Measurements from ENCODE around the gene GALNT9. TPM values are rescaled to one million over a fixed set of nuclear protein-coding genes. Genes with fewer than 3 reads are reported as not detected.

The GALNT9 gene
- total RNA-seq, 1 experiment from 2014 or later, result 2.6 TPM

DNA sequence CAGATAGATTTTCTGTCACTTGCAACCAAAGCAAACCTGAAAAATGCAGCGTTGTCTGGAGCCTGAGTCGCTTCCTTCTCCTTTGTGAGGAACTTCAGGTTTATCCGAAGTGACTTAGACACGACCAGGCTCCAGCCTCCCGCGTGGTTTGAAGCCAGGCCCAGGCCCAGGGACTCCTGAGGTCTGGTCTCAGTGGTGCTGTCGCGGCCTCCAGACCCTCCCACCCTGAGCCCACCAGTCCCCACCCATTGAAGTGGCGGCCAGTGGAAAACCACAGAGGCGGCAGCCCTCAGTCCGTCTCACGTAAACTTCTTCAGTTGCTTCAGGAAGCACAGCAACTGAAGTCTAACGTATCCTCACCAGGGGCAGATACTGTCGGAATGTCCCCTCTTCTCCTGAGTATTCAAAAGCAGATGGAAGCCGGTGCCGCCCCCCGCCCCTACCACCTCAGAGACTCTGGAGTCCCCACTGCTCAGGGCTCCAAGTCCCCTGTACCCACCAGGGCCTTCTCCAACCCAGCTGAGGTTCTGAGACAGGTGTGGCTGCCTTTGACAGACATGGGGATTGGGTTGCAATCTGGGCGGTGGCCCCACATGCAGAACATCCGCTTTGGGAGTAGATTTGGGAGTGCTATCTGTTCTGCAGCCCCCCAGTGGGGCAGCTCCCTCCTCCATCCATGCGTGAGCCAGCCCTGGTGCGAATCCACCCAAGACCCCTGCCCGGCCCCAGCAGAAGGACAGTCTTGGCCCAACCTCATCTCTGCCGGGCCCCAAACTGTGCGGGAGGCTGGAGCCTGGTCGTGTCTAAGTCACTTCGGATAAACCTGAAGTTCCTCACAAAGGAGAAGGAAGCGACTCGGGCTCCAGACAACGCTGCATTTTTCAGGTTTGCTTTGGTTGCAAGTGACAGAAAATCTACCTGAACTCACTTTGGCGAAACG is 26.6 kb upstream of the GALNT9 start (continued):
- TF ChIP-seq RAD21 (IDR thresholded peaks at IDR 0.05; ENCODE audit: low read depth), result no peak
- no peak for TF ChIP-seq EZH2 (IDR thresholded peaks at IDR 0.05)
- TF ChIP-seq ZNF274 (IDR thresholded peaks at IDR 0.05; ENCODE audit: low read depth, low read length), result no peak
- TF ChIP-seq CBX3 (IDR thresholded peaks at IDR 0.05; ENCODE audit: low read depth), result no peak
- TF ChIP-seq, protein P1, sequence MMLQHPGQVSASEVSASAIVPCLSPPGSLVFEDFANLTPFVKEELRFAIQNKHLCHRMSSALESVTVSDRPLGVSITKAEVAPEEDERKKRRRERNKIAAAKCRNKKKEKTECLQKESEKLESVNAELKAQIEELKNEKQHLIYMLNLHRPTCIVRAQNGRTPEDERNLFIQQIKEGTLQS (IDR thresholded peaks at IDR 0.05), result no peak
- TF ChIP-seq ELF1 (IDR thresholded peaks at IDR 0.05; ENCODE audit: borderline replicate concordance, low read depth), result no peak
- no peak for TF ChIP-seq FOSL1 (IDR thresholded peaks at IDR 0.05; ENCODE audit: low read depth)
- no peak for TF ChIP-seq EGR1 (IDR thresholded peaks at IDR 0.05; ENCODE audit: low read depth)
- no peak for TF ChIP-seq SIN3A (IDR thresholded peaks at IDR 0.05; ENCODE audit: low read depth)
- TF ChIP-seq YY1 (IDR thresholded peaks at IDR 0.05; ENCODE audit: extremely low read depth, insufficient replicate concordance, low read depth, low read length), result no peak

DNA sequence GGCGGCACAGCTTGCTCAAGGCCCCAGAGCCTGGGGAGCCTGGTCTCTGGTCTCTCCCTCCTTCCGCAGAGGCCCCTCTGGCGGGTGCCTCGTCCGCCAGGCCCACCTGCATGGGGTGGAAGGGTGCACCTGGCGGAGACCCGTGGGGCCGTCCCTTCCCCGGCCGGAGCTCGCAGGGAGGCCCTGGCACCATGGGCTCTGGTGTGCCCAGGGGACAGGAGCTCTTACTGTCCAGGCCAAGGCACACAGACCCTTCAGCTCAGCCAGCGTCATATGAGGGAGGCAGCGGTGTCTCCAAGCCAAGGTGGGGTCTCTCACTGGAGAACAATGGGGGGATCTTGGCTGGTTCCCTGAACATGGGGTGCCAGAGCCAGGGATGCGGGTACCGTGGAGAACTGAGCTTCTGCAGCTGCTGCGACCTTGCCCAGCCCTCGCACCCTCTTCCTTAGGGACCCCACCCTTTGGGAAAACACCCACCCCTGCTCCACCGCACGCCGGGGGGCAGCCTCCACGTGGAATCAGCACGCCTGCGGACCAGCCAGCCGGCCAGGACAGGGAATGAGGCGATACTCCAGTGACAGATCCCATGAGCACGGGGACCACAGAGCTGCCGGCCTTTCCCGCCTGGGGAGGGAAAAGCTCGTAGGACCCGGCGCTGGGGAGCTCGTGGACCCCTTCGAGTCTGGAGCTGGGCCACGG is 25.7 kb upstream of the GALNT9 start:
- Histone ChIP-seq H3K4me3 (replicated peaks in 1 of 2; ENCODE audit: low read depth in 1 of 2, low read length in 2 of 2) (no peak overlapping the region), H3K9me3 (ENCODE audit: control insufficient read depth in 1 of 2, insufficient read depth in 1 of 2, low read depth in 1 of 2, low read length in 2 of 2) (no peaks in the 10 kb centered on the region; a peak in 1 of 4 replicates), H4K20me1 (ENCODE audit: insufficient read depth) (no peaks in the 10 kb centered on the region), H3K4me2 (ENCODE audit: low read length) (no peak overlapping the region), H3K9me2 (ENCODE audit: insufficient read depth) (no peaks in the 10 kb centered on the region), H3K27me3 (ENCODE audit: insufficient read depth, low read length) (no peaks in the 10 kb centered on the region), H3K36me3 (ENCODE audit: control insufficient read depth in 1 of 2, insufficient read depth in 2 of 2, low read length in 2 of 2) (no peaks in the 10 kb centered on the region), H3K79me2 (ENCODE audit: insufficient read depth, low read length) (no peaks in the 10 kb centered on the region), H3K4me1 (ENCODE audit: control insufficient read depth in 1 of 2, insufficient read depth in 2 of 2, low read length in 2 of 2) (peaks cover 7 to 14% of the 10 kb centered on the region in 2 experiments; a peak in 3 of 4 replicates), H3K9ac (ENCODE audit: low read length) (no peak overlapping the region), H2AFZ (ENCODE audit: low read depth, low read length, poor library complexity, severe bottlenecking) (no peak overlapping the region), H3K27ac (ENCODE audit: low read depth, low read length) (no peak overlapping the region)
- ATAC-seq, result no peak
- no peak for DNase-seq (ENCODE audit: low read depth, low spot score)
- CTCF ChIA-PET, result no interaction called here
- no TSS peak for BruUV-seq (replicated peaks)
- POLR2A ChIA-PET, result no interaction called here
- intact Hi-C loops (cut with micrococcal nuclease), result loop anchor here (5.0 kb wide), 1 partner anchor 68 kb away; no protein-coding TSS in a partner anchor
- TF ChIP-seq SP1 (IDR thresholded peaks at IDR 0.05; ENCODE audit: low read depth), result no peak
- no peak for TF ChIP-seq CBX3 (IDR thresholded peaks at IDR 0.05; ENCODE audit: low read depth)
- TF ChIP-seq JUND (IDR thresholded peaks at IDR 0.05), result no peak
- no peak for TF ChIP-seq RAD21 (IDR thresholded peaks at IDR 0.05; ENCODE audit: low read depth)
- RAD21 ChIA-PET (ENCODE audit: low non-redundant PET in 1 of 2, low total read pairs in 2 of 2, uncharacterized antibody in 2 of 2, unreplicated experiment in 2 of 2), result no interaction called here

Measured in HCT116 (cell line).